K562 (cell line): Measurements from ENCODE around the gene ADAR. TPM values are rescaled to one million over a fixed set of nuclear protein-coding genes. Genes with fewer than 3 reads are reported as not detected.
A peak's percentile ranks its signal among the peaks of the same experiment; 100 is the strongest.

ENCODE experiments used
- BDP1 ChIP-seq: IDR thresholded peaks from 3 replicates; pipeline ENCODE4 v1.6.1; 2011; ENCODE audit not compliant: insufficient read length, insufficient read depth
- CEBPG ChIP-seq, 3 experiments: fragments of 200-800 bp in 1 of 3; sonication (Bioruptor generic) in 1 of 3; sonication (generic) in 1 of 3; formaldehyde crosslinking in 1 of 3; IDR thresholded peaks in 2 of 3; conservative IDR thresholded peaks in 1 of 3; 2 replicates each; pipeline versions ENCODE4 v1.6.1 to v1.8.0; 2016 to 2022; ENCODE audit warnings: missing compliant biosample characterization in 2 of 3, missing genetic modification characterization in 2 of 3, mild to moderate bottlenecking in 1 of 3, missing genetic modification reagents in 1 of 3
- MGA ChIP-seq: fragments of 450-650 bp; IDR thresholded peaks from 2 replicates; pipeline ENCODE4 v1.6.1; 2016; ENCODE audit warnings: mild to moderate bottlenecking, moderate library complexity
- ZBTB40 ChIP-seq, 2 experiments: fragments of 450-650 bp in 1 of 2; sonication (generic) in 1 of 2; formaldehyde crosslinking in 1 of 2; IDR thresholded peaks; 2 replicates each; pipeline versions ENCODE4 v1.7.1 to v1.9.0; 2016 to 2022; ENCODE audit warnings: inconsistent platforms in 1 of 2, mild to moderate bottlenecking in 1 of 2, missing genetic modification reagents in 1 of 2
- polyA plus RNA-seq, 8 experiments: library from polyadenylated mRNA; depleted of rRNA in 4 of 8; stranded (reverse) in 5 of 8; unstranded in 3 of 8; fragments of >200 nt; fragmentation: Nextera tagmentation in 2 of 8; fragmentation: Illumina TruSeq in 1 of 8; extraction: Ambion mirVana in 2 of 8; extraction: Trizol in 1 of 8; gene quantifications; 2 replicates each; pipeline versions ENCODE4 v1.2.1 to v1.2.3, GENCODE V29; 2011 to 2014; ENCODE audit warnings: inconsistent platforms in 1 of 8, missing spikeins in 1 of 8
- total RNA-seq, 7 experiments: library from RNA; depleted of rRNA in 6 of 7; stranded (reverse); fragments of >200 nt in 6 of 7; fragmentation: Illumina TruSeq in 2 of 7; extraction: Trizol in 2 of 7; gene quantifications; 2 replicates each; pipeline versions ENCODE4 v1.2.1 to v1.2.3, GENCODE V29; 2011 to 2021; ENCODE audit warnings: low replicate concordance in 1 of 7

ADAR gene
- total and polyA plus RNA-seq, 9 of the 15 experiments (the other 6 are each of a cell fraction or from before 2014, with no cell fraction given), result 30.1 to 123 (median 60.2) TPM

GRCh38 chr1:154628121-154628405 is 20.1 kb upstream of the ADAR start (continued):
- TF ChIP-seq MGA (peak; percentile 5; the same call in 1 of the 2 replicates), ZBTB40 (IDR thresholded peaks at IDR 0.05) (peak; percentile 65; the same call in 1 of the 2 replicates), ZBTB40 (CRISPR knock-in tag; IDR thresholded peaks at IDR 0.05) (no peak), CEBPG (CRISPR knock-in tag; IDR thresholded peaks at IDR 0.05) (no peak), CEBPG (tag; conservative IDR thresholded peaks at IDR 0.05 in 1 of 2, IDR thresholded peaks at IDR 0.05 in 1 of 2) (0 out of 4 replicates have a peak, but pooled peaks of 1 of the 2 experiments have one; percentile 26), BDP1 (no peak)
